AG09309 (cell line): Measurements from ENCODE around the gene PACS2.

Experiments
- DNase-seq: peaks from one replicate; pipeline ENCODE4 v3.0.0-alpha.2; 2010; ENCODE audit warnings: low read depth
- H3K4me3 ChIP-seq: 2 replicates; pipeline ENCODE4 v1.5.1; 2011; ENCODE audit warnings: mild to moderate bottlenecking, low read depth, low read length, moderate library complexity; ENCODE audit not compliant: control insufficient read depth
- TF ChIP-seq, protein P1 (sequence below): IDR thresholded peaks from 2 replicates; pipeline ENCODE4 v1.5.1; 2011; ENCODE audit warnings: mild to moderate bottlenecking, low read depth, low read length, inconsistent platforms; ENCODE audit not compliant: insufficient read depth, control insufficient read depth; ENCODE audit errors: missing control alignments

Gene PACS2

GRCh38 chr14:105328678-105329390, 14.3 kb downstream of the PACS2 start:
- no peak for DNase-seq
- TF ChIP-seq, protein P1, sequence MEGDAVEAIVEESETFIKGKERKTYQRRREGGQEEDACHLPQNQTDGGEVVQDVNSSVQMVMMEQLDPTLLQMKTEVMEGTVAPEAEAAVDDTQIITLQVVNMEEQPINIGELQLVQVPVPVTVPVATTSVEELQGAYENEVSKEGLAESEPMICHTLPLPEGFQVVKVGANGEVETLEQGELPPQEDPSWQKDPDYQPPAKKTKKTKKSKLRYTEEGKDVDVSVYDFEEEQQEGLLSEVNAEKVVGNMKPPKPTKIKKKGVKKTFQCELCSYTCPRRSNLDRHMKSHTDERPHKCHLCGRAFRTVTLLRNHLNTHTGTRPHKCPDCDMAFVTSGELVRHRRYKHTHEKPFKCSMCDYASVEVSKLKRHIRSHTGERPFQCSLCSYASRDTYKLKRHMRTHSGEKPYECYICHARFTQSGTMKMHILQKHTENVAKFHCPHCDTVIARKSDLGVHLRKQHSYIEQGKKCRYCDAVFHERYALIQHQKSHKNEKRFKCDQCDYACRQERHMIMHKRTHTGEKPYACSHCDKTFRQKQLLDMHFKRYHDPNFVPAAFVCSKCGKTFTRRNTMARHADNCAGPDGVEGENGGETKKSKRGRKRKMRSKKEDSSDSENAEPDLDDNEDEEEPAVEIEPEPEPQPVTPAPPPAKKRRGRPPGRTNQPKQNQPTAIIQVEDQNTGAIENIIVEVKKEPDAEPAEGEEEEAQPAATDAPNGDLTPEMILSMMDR: no peak
- no peak overlapping the region for H3K4me3 ChIP-seq

DNA sequence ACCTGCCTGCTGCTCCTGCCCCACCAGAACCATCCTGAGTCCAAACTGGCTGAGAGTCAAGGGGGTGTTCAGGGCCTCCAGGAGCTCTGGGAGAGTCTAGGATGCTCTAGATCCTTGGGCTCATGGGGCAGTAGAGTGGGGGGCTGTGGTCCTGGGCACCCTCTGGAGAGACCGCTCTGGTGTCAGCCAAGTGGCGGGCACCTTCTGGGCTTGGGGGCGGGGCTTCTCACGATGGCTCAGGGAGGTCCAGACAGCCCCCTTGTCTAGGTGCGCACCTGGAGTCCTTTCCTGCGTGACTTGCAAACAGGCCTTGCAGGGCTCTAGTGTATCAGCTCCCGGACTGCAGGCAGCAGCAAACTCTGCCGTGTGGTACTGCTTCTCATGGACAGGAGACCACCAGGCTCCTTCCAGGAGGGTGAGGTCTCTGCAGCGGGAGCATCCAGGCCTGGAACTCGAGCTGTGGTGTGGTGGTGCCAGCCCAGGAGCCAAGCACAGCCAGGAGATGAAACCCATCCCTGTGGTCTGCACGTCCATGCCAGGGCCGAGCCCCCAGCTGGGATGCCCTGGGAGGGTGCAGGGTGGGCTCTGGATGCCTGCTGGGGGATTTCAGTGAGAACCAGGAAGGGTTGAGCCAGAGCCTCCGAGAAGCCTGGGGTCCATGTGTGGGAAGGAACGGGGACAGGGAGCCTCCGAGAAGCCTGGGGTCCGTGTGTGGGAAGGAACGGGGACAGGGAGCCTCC, 15.0 kb downstream of the PACS2 start:
- H3K4me3 ChIP-seq: no peak overlapping the region
- no peak for DNase-seq
- TF ChIP-seq, protein P1: no peak

- H3K4me3 ChIP-seq: no peak overlapping the region
- DNase-seq: peak; percentile 29
- TF ChIP-seq, protein P1: no peak
These were observed 15.9 kb downstream of the PACS2 start for GRCh38 chr14:105330491-105330895.

- DNase-seq: no peak
- TF ChIP-seq, protein P1: no peak
- H3K4me3 ChIP-seq: no peak overlapping the region
These were observed 17.2 kb downstream of the PACS2 start for GRCh38 chr14:105331575-105332349.

GRCh38 chr14:105332350-105332874, 17.9 kb downstream of the PACS2 start:
- TF ChIP-seq, protein P1: no peak
- no peak overlapping the region for H3K4me3 ChIP-seq
- DNase-seq: no peak

- TF ChIP-seq, protein P1: no peak
- no peak overlapping the region for H3K4me3 ChIP-seq
- DNase-seq: no peak
These were observed 18.5 kb downstream of the PACS2 start for GRCh38 chr14:105333020-105333490.
